ENCODE measurements around the gene TLN1.

GRCh38 chr9:35734096-35734495 is 2.1 kb upstream of the TLN1 start:
- TF ChIP-seq POLR2A (IDR thresholded peaks at IDR 0.05), result no peak
- TF ChIP-seq, protein P1, sequence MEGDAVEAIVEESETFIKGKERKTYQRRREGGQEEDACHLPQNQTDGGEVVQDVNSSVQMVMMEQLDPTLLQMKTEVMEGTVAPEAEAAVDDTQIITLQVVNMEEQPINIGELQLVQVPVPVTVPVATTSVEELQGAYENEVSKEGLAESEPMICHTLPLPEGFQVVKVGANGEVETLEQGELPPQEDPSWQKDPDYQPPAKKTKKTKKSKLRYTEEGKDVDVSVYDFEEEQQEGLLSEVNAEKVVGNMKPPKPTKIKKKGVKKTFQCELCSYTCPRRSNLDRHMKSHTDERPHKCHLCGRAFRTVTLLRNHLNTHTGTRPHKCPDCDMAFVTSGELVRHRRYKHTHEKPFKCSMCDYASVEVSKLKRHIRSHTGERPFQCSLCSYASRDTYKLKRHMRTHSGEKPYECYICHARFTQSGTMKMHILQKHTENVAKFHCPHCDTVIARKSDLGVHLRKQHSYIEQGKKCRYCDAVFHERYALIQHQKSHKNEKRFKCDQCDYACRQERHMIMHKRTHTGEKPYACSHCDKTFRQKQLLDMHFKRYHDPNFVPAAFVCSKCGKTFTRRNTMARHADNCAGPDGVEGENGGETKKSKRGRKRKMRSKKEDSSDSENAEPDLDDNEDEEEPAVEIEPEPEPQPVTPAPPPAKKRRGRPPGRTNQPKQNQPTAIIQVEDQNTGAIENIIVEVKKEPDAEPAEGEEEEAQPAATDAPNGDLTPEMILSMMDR (IDR thresholded peaks at IDR 0.05), result no peak
